Measurements from ENCODE around the gene ANAPC16. TPM values are rescaled to one million over a fixed set of nuclear protein-coding genes. Genes with fewer than 3 reads are reported as not detected.

Gene ANAPC16
- total and polyA plus RNA-seq, 7 experiments from 2014 or later, result 85.5 to 445 (median 118) TPM

GRCh38 chr10:72260239-72260975 lies 44.6 kb downstream of the ANAPC16 start:
- Mint-ChIP-seq H3K27ac (peak overlapping the region; percentile 87 to 97 (median 94)), H3K4me3 (peak overlapping the region; percentile 83 to 93 (median 90)), H3K4me1 (peaks cover 32 to 82% (median 69%) of the 10 kb centered on the region in 7 donors), H3K9me3 (no peaks in the 10 kb centered on the region), H3K36me3 (no peaks in the 10 kb centered on the region), H3K27me3 (no peaks in the 10 kb centered on the region)
- Histone ChIP-seq H3K27ac (ENCODE audit: low read depth, low read length) (peak overlapping the region; percentile 78), H3K4me3 (ENCODE audit: low read length) (peak overlapping the region; percentile 68), H3K27me3 (ENCODE audit: control insufficient read depth in 2 of 2, insufficient read depth in 2 of 2, low read length in 2 of 2) (no peaks in the 10 kb centered on the region), H3K36me3 (ENCODE audit: control insufficient read depth in 2 of 3, insufficient read depth in 3 of 3, low read length in 3 of 3) (no peaks in the 10 kb centered on the region), H3K4me1 (ENCODE audit: control insufficient read depth in 2 of 2, insufficient read depth in 2 of 2, low read length in 2 of 2) (peaks cover 47 to 66% of the 10 kb centered on the region in 2 donors), H3K9me3 (ENCODE audit: control insufficient read depth in 2 of 3, low read length in 3 of 3) (no peaks in the 10 kb centered on the region)
- peak; percentile 85 for ATAC-seq
- intact Hi-C loops (cut with micrococcal nuclease), result loop anchor here (1.0 to 5.0 kb wide), 5 partner anchors 12 to 408 kb away; partner anchors contain the start of genes PSAP (in 1 of the 2) and SPOCK2 (in 1 of the 2)
- ChIA-PET POLR2A (interaction anchor here (0.7 to 18.6 kb wide), 17 partner anchors 13 to 167 kb away, joined by 3 to 219 read pairs (median 5); partner anchors contain the start of genes ANAPC16, ASCC1 and DDIT4), CTCF (interaction anchor here (0.7 to 9.3 kb wide), 7 partner anchors 10 to 80 kb away, joined by 3 to 46 read pairs (median 4); partner anchors contain the start of gene DDIT4)
- DNase-seq, result peak in 8 of 9 donors; percentile 55 to 89 (median 66)

- ChIA-PET POLR2A (interaction anchor here (0.6 to 18.6 kb wide), 16 partner anchors 12 to 167 kb away, joined by 3 to 219 read pairs (median 4); partner anchors contain the start of genes ANAPC16, ASCC1 and DDIT4), CTCF (interaction anchor here (1.3 to 9.3 kb wide), 4 partner anchors 10 to 14 kb away, joined by 3 to 46 read pairs (median 6); partner anchors contain the start of gene DDIT4)
- peak overlapping the region; percentile 78 for H3K27ac ChIP-seq (ENCODE audit: low read depth, low read length)
- intact Hi-C loops (cut with micrococcal nuclease), result loop anchor here (1.0 to 5.0 kb wide), 8 partner anchors 12 to 409 kb away; partner anchors contain the start of genes DDIT4 (in 2 of the 2), ANAPC16 (in 1 of the 2), ASCC1 (in 1 of the 2) and PSAP (in 1 of the 2)
- H3K27me3 ChIP-seq (ENCODE audit: control insufficient read depth in 2 of 2, insufficient read depth in 2 of 2, low read length in 2 of 2), result no peaks in the 10 kb centered on the region
- ATAC-seq (peak; percentile 40), DNase-seq (peak in 6 of 9 donors; percentile 50 to 71 (median 58))
- peak overlapping the region; percentile 68 for H3K4me3 ChIP-seq (ENCODE audit: low read length)
- peaks cover 45 to 59% of the 10 kb centered on the region in 2 donors for H3K4me1 ChIP-seq (ENCODE audit: control insufficient read depth in 2 of 2, insufficient read depth in 2 of 2, low read length in 2 of 2)
- Mint-ChIP-seq H3K4me1 (peaks cover 28 to 81% (median 65%) of the 10 kb centered on the region in 7 donors), H3K9me3 (no peaks in the 10 kb centered on the region), H3K36me3 (no peaks in the 10 kb centered on the region), H3K27ac (peak overlapping the region; percentile 87 to 97 (median 94)), H3K4me3 (peak overlapping the region; percentile 83 to 93 (median 90)), H3K27me3 (no peaks in the 10 kb centered on the region)
- no peaks in the 10 kb centered on the region for H3K9me3 ChIP-seq (ENCODE audit: control insufficient read depth in 2 of 3, low read length in 3 of 3)
- no peaks in the 10 kb centered on the region for H3K36me3 ChIP-seq (ENCODE audit: control insufficient read depth in 2 of 3, insufficient read depth in 3 of 3, low read length in 3 of 3)
Measured at GRCh38 chr10:72260976-72261783, 45.4 kb downstream of the ANAPC16 start.

- DNase-seq, result no peak
- POLR2A ChIA-PET, result interaction anchor here (2.3 to 18.6 kb wide), 4 partner anchors 11 to 72 kb away, joined by 10 to 219 read pairs (median 27); partner anchors contain the start of gene DDIT4
- CTCF ChIA-PET, result interaction anchor here (0.6 to 9.3 kb wide), 2 partner anchors 13 to 65 kb away, joined by 3 to 46 read pairs; partner anchors contain the start of gene DDIT4
- intact Hi-C loops (cut with micrococcal nuclease), result loop anchor here (1.0 to 5.0 kb wide), 8 partner anchors 11 to 410 kb away; partner anchors contain the start of genes DDIT4 (in 2 of the 2), ANAPC16 (in 1 of the 2), ASCC1 (in 1 of the 2) and PSAP (in 1 of the 2)
- Mint-ChIP-seq H3K36me3 (no peaks in the 10 kb centered on the region), H3K27ac (peak overlapping the region; percentile 87 to 97 (median 94)), H3K4me3 (peak overlapping the region; percentile 83 to 93 (median 90)), H3K27me3 (no peaks in the 10 kb centered on the region), H3K4me1 (peaks cover 26 to 74% (median 61%) of the 10 kb centered on the region in 7 donors), H3K9me3 (no peaks in the 10 kb centered on the region)
- H3K36me3 ChIP-seq (ENCODE audit: control insufficient read depth in 2 of 3, insufficient read depth in 3 of 3, low read length in 3 of 3), result no peaks in the 10 kb centered on the region
- H3K27ac ChIP-seq (ENCODE audit: low read depth, low read length), result peak overlapping the region; percentile 78
- ATAC-seq, result no peak
- no peaks in the 10 kb centered on the region for H3K27me3 ChIP-seq (ENCODE audit: control insufficient read depth in 2 of 2, insufficient read depth in 2 of 2, low read length in 2 of 2)
- peak overlapping the region; percentile 68 for H3K4me3 ChIP-seq (ENCODE audit: low read length)
- H3K9me3 ChIP-seq (ENCODE audit: control insufficient read depth in 2 of 3, low read length in 3 of 3), result no peaks in the 10 kb centered on the region
- peaks cover 45 to 54% of the 10 kb centered on the region in 2 donors for H3K4me1 ChIP-seq (ENCODE audit: control insufficient read depth in 2 of 2, insufficient read depth in 2 of 2, low read length in 2 of 2)
Measured at GRCh38 chr10:72261784-72262404, 46.1 kb downstream of the ANAPC16 start.

- peak overlapping the region; percentile 49 for H3K27ac ChIP-seq (ENCODE audit: low read depth, low read length)
- intact Hi-C loops (cut with micrococcal nuclease), result loop anchor here (5.0 kb wide), 2 partner anchors 176 to 411 kb away; partner anchors contain the start of genes PSAP (in 1 of the 2) and SPOCK2 (in 1 of the 2)
- H3K4me1 Mint-ChIP-seq, result peaks cover 22 to 66% (median 54%) of the 10 kb centered on the region in 7 donors
- H3K27ac Mint-ChIP-seq, result peak overlapping the region; percentile 66 to 96 (median 87)
- ATAC-seq (no peak), DNase-seq (peak in 7 of 9 donors; percentile 53 to 81 (median 75))
- peaks cover 41 to 46% of the 10 kb centered on the region in 2 donors for H3K4me1 ChIP-seq (ENCODE audit: control insufficient read depth in 2 of 2, insufficient read depth in 2 of 2, low read length in 2 of 2)
- H3K27me3 Mint-ChIP-seq, result no peaks in the 10 kb centered on the region
- H3K36me3 ChIP-seq (ENCODE audit: control insufficient read depth in 2 of 3, insufficient read depth in 3 of 3, low read length in 3 of 3), result no peaks in the 10 kb centered on the region
- ChIA-PET CTCF (interaction anchor here (0.5 to 9.3 kb wide), 6 partner anchors 9 to 367 kb away, joined by 3 to 46 read pairs (median 4); partner anchors contain the start of gene DDIT4), POLR2A (interaction anchor here (0.7 to 18.6 kb wide), 9 partner anchors 9 to 72 kb away, joined by 3 to 219 read pairs (median 3); partner anchors contain the start of genes ANAPC16, ASCC1 and DDIT4)
- H3K4me3 ChIP-seq (ENCODE audit: low read length), result no peak overlapping the region
- H3K36me3 Mint-ChIP-seq, result no peaks in the 10 kb centered on the region
- no peaks in the 10 kb centered on the region for H3K27me3 ChIP-seq (ENCODE audit: control insufficient read depth in 2 of 2, insufficient read depth in 2 of 2, low read length in 2 of 2)
- H3K9me3 Mint-ChIP-seq, result no peaks in the 10 kb centered on the region
- no peaks in the 10 kb centered on the region for H3K9me3 ChIP-seq (ENCODE audit: control insufficient read depth in 2 of 3, low read length in 3 of 3)
- peak overlapping the region; percentile 10 to 83 (median 70) for H3K4me3 Mint-ChIP-seq
Measured at GRCh38 chr10:72263613-72264241, 47.9 kb downstream of the ANAPC16 start.

- no peaks in the 10 kb centered on the region for H3K36me3 Mint-ChIP-seq
- ATAC-seq, result no peak
- intact Hi-C loops (cut with micrococcal nuclease), result loop anchor here (5.0 kb wide), 2 partner anchors 177 to 412 kb away; partner anchors contain the start of genes PSAP (in 1 of the 2) and SPOCK2 (in 1 of the 2)
- Histone ChIP-seq H3K9me3 (ENCODE audit: control insufficient read depth in 2 of 3, low read length in 3 of 3) (no peaks in the 10 kb centered on the region), H3K36me3 (ENCODE audit: control insufficient read depth in 2 of 3, insufficient read depth in 3 of 3, low read length in 3 of 3) (no peaks in the 10 kb centered on the region), H3K4me3 (ENCODE audit: low read length) (no peak overlapping the region), H3K4me1 (ENCODE audit: control insufficient read depth in 2 of 2, insufficient read depth in 2 of 2, low read length in 2 of 2) (peaks cover 35 to 39% of the 10 kb centered on the region in 2 donors), H3K27me3 (ENCODE audit: control insufficient read depth in 2 of 2, insufficient read depth in 2 of 2, low read length in 2 of 2) (no peaks in the 10 kb centered on the region), H3K27ac (ENCODE audit: low read depth, low read length) (peak overlapping the region; percentile 4)
- CTCF ChIA-PET, result interaction anchor here (1.0 to 9.3 kb wide), 4 partner anchors 10 to 70 kb away, joined by 3 to 46 read pairs (median 5); partner anchors contain the start of gene DDIT4
- no peaks in the 10 kb centered on the region for H3K9me3 Mint-ChIP-seq
- POLR2A ChIA-PET, result interaction anchor here (0.7 to 18.6 kb wide), 6 partner anchors 9 to 55 kb away, joined by 3 to 219 read pairs (median 5); partner anchors contain the start of genes ANAPC16, ASCC1 and DDIT4
- H3K4me3 Mint-ChIP-seq, result peak overlapping the region in 2 of 10 donors; percentile 26 to 47
- peak overlapping the region; percentile 38 to 95 (median 87) for H3K27ac Mint-ChIP-seq
- H3K27me3 Mint-ChIP-seq, result no peaks in the 10 kb centered on the region
- DNase-seq, result no peak
- peaks cover 14 to 62% (median 49%) of the 10 kb centered on the region in 7 donors for H3K4me1 Mint-ChIP-seq
Measured at GRCh38 chr10:72264536-72264935, 48.7 kb downstream of the ANAPC16 start.

All from naive thymus-derived CD4-positive, alpha-beta T cell (primary cell).